ENCODE results near the gene TTC34. TPM values are rescaled to one million over a fixed set of nuclear protein-coding genes. Genes with fewer than 3 reads are reported as not detected.

The TTC34 gene
- total RNA-seq, 4 donors from 2014 or later: 0.84 to 1.2 (median 1.0) TPM

- H3K27ac ChIP-seq: no peak overlapping the region
- TF ChIP-seq CTCF (IDR thresholded peaks at IDR 0.05) (no peak), EP300 (IDR thresholded peaks at IDR 0.05) (no peak)
- H3K4me3 ChIP-seq: no peak overlapping the region
- 89 to 91% methylated on average over 13 to 15 of the region's 15 CpGs for WGBS, 2 donors
- no peak for DNase-seq (ENCODE audit: low spot score in 2 of 2)
- H3K4me1 ChIP-seq: peaks cover 0 to 5% (median under 1%) of the 10 kb centered on the region in 4 donors
- H3K27me3 ChIP-seq: peaks cover 0 to 9% of the 10 kb centered on the region in 2 donors
- no peaks in the 10 kb centered on the region for H3K36me3 ChIP-seq
- peaks cover 0 to 22% (median under 1%) of the 10 kb centered on the region in 4 donors for H3K9me3 ChIP-seq
Observed at GRCh38 chr1:2816786-2817185, 15.3 kb upstream of the TTC34 start.

DNA sequence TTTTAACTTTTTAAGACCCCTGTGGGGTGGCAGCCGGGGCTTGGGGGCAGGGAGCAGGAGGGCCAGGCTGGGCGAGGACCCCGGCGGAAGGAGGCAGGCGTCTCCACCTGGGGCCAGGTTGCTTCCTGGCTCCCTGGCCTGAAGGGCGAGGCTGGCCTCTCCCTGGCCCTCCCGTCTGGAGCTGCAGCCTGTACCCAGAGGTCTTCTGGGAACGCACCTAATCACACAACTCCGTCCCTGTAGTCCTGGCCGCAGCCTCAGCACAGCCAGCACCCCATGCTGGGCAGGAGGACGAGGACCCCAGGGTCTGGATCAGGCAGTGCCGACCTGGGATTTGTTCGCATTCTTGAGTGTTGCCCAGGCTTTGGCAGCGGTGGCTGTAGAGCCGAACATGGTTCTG is 14.1 kb upstream of the TTC34 start:
- 76 to 78% methylated on average over 15 of the region's 15 CpGs for WGBS, 2 donors
- DNase-seq (ENCODE audit: low spot score in 2 of 2): no peak
- TF ChIP-seq EP300 (IDR thresholded peaks at IDR 0.05) (no peak), POLR2A (IDR thresholded peaks at IDR 0.05) (no peak), CTCF (IDR thresholded peaks at IDR 0.05) (no peak)
- Histone ChIP-seq H3K4me3 (no peak overlapping the region), H3K27me3 (peaks cover 0 to 3% of the 10 kb centered on the region in 2 donors), H3K36me3 (no peaks in the 10 kb centered on the region), H3K4me1 (peaks cover 0 to 12% (median 8%) of the 10 kb centered on the region in 4 donors), H3K27ac (no peak overlapping the region), H3K9me3 (peaks cover 0 to 25% (median under 1%) of the 10 kb centered on the region in 4 donors)

- TF ChIP-seq EP300 (IDR thresholded peaks at IDR 0.05): no peak
- TF ChIP-seq CTCF (IDR thresholded peaks at IDR 0.05): no peak
- TF ChIP-seq POLR2A (IDR thresholded peaks at IDR 0.05): no peak
- H3K4me1 ChIP-seq: peaks cover 0 to 21% (median 10%) of the 10 kb centered on the region in 4 donors
- H3K27me3 ChIP-seq: no peaks in the 10 kb centered on the region
- H3K27ac ChIP-seq: no peak overlapping the region
- no peaks in the 10 kb centered on the region for H3K36me3 ChIP-seq
- peaks cover 0 to 25% (median under 1%) of the 10 kb centered on the region in 4 donors for H3K9me3 ChIP-seq
- WGBS, 2 donors: 77 to 86% methylated on average over 18 to 20 of the region's 24 CpGs
- no peak for DNase-seq (ENCODE audit: low spot score in 2 of 2)
- H3K4me3 ChIP-seq: no peak overlapping the region
Observed at GRCh38 chr1:2814511-2815075, 13.1 kb upstream of the TTC34 start.

- WGBS, 2 donors: 95 to 97% methylated on average over 15 to 29 of the region's 34 CpGs
- no peak for DNase-seq (ENCODE audit: low spot score in 2 of 2)
- Histone ChIP-seq H3K9me3 (peaks cover 0 to 25% (median under 1%) of the 10 kb centered on the region in 4 donors), H3K36me3 (no peaks in the 10 kb centered on the region), H3K27ac (no peak overlapping the region), H3K4me1 (peaks cover 0 to 23% (median 10%) of the 10 kb centered on the region in 4 donors), H3K4me3 (no peak overlapping the region), H3K27me3 (no peaks in the 10 kb centered on the region)
- no peak for TF ChIP-seq CTCF (IDR thresholded peaks at IDR 0.05)
- TF ChIP-seq POLR2A (IDR thresholded peaks at IDR 0.05): no peak
- TF ChIP-seq EP300 (IDR thresholded peaks at IDR 0.05): no peak
Observed at GRCh38 chr1:2812939-2813653, 11.6 kb upstream of the TTC34 start.

DNA sequence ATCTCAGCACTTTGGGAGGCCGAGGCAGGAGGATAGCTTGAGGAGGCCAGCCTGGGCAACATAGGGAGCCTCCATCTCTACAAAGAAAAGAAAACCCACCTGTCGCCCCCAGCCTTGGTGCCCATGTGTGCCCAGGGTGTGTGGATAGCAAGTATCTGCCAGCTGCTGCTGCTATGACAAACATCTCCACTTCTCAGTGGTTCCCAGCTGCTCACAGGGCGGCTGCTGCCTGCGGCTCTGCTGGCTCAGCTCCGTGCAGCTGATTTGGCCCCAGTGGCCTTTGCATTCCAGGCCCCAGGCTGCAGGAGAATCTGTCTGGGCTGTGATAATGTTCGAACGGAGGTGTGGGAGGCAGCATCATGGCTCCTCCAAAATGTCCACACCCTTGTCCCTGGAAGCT is 10.6 kb upstream of the TTC34 start:
- H3K4me3 ChIP-seq: no peak overlapping the region
- H3K4me1 ChIP-seq: peaks cover 0 to 26% (median 10%) of the 10 kb centered on the region in 4 donors
- WGBS, 2 donors: 75 to 87% methylated on average over 7 of the region's 7 CpGs
- no peak for TF ChIP-seq POLR2A (IDR thresholded peaks at IDR 0.05)
- no peak for TF ChIP-seq EP300 (IDR thresholded peaks at IDR 0.05)
- TF ChIP-seq CTCF (IDR thresholded peaks at IDR 0.05): no peak
- no peak for DNase-seq (ENCODE audit: low spot score in 2 of 2)
- H3K27me3 ChIP-seq: no peaks in the 10 kb centered on the region
- peaks cover 0 to 25% (median under 1%) of the 10 kb centered on the region in 4 donors for H3K9me3 ChIP-seq
- no peak overlapping the region for H3K27ac ChIP-seq
- H3K36me3 ChIP-seq: no peaks in the 10 kb centered on the region
